ENCODE results near the gene PPFIA3. TPM values are rescaled to one million over a fixed set of nuclear protein-coding genes. Genes with fewer than 3 reads are reported as not detected.

Gene PPFIA3
- total RNA-seq, 2 experiments from 2014 or later, result 3.6 to 4.6 TPM

- Mint-ChIP-seq H3K27me3 (no peaks in the 10 kb centered on the region), H3K27ac (no peak overlapping the region), H3K4me3 (no peak overlapping the region), H3K4me1 (peaks cover 14% of the 10 kb centered on the region), H3K9me3 (no peaks in the 10 kb centered on the region), H3K36me3 (peaks cover 21% of the 10 kb centered on the region)
- ATAC-seq (ENCODE audit: low read depth) (no peak), DNase-seq (no peak)
- POLR2A ChIA-PET, result no interaction called here
Observed at GRCh38 chr19:49109051-49109450, 10.3 kb upstream of the PPFIA3 start.

- no peak for ATAC-seq (ENCODE audit: low read depth)
- Mint-ChIP-seq H3K4me1 (peaks cover 13% of the 10 kb centered on the region), H3K36me3 (peaks cover 21% of the 10 kb centered on the region), H3K27ac (no peak overlapping the region), H3K4me3 (no peak overlapping the region), H3K9me3 (no peaks in the 10 kb centered on the region), H3K27me3 (no peaks in the 10 kb centered on the region)
- no peak for DNase-seq
- POLR2A ChIA-PET, result no interaction called here
Observed at GRCh38 chr19:49109569-49110233, 9.6 kb upstream of the PPFIA3 start.

- Mint-ChIP-seq H3K4me1 (peaks cover 12% of the 10 kb centered on the region), H3K36me3 (peaks cover 18% of the 10 kb centered on the region), H3K27ac (no peak overlapping the region), H3K4me3 (no peak overlapping the region), H3K27me3 (no peaks in the 10 kb centered on the region), H3K9me3 (no peaks in the 10 kb centered on the region)
- POLR2A ChIA-PET, result interaction anchor here (1.1 kb wide), 1 partner anchor 23 kb away, joined by 4 read pairs; no protein-coding TSS in a partner anchor
- no peak for ATAC-seq (ENCODE audit: low read depth)
- no peak for DNase-seq
Observed at GRCh38 chr19:49110567-49110966, 8.8 kb upstream of the PPFIA3 start.

GRCh38 chr19:49111218-49111998 lies 7.9 kb upstream of the PPFIA3 start:
- peaks cover 12% of the 10 kb centered on the region for H3K4me1 Mint-ChIP-seq
- DNase-seq (no peak), ATAC-seq (ENCODE audit: low read depth) (no peak)
- H3K4me3 Mint-ChIP-seq, result no peak overlapping the region
- no peak overlapping the region for H3K27ac Mint-ChIP-seq
- H3K9me3 Mint-ChIP-seq, result no peaks in the 10 kb centered on the region
- peaks cover 16% of the 10 kb centered on the region for H3K36me3 Mint-ChIP-seq
- POLR2A ChIA-PET, result interaction anchor here (1.1 kb wide), 1 partner anchor 23 kb away, joined by 4 read pairs; no protein-coding TSS in a partner anchor
- H3K27me3 Mint-ChIP-seq, result no peaks in the 10 kb centered on the region

GRCh38 chr19:49113762-49114629 lies 5.3 kb upstream of the PPFIA3 start, which contains the start of gene LIN7B:
TSS of gene LIN7B (plus strand) at chr19:49114370. CDS start at chr19:49114405, 35 bp downstream.
- peak; percentile 63 for ATAC-seq (ENCODE audit: low read depth)
- peak; percentile 96 for DNase-seq
- H3K27me3 Mint-ChIP-seq, result no peaks in the 10 kb centered on the region
- H3K4me1 Mint-ChIP-seq, result peaks cover 15% of the 10 kb centered on the region
- H3K9me3 Mint-ChIP-seq, result no peaks in the 10 kb centered on the region
- H3K4me3 Mint-ChIP-seq, result peak within 1 kb of the TSS; percentile 91
- peak within 1 kb of the TSS; percentile 30 for H3K27ac Mint-ChIP-seq
- peaks cover 7% of the 10 kb centered on the region for H3K36me3 Mint-ChIP-seq
- POLR2A ChIA-PET, result interaction anchor here (0.6 to 2.3 kb wide), 5 partner anchors 12 to 31 kb away, joined by 3 to 11 read pairs (median 5); no protein-coding TSS in a partner anchor

GRCh38 chr19:49114630-49115363 lies 4.5 kb upstream of the PPFIA3 start:
- ATAC-seq (ENCODE audit: low read depth) (no peak), DNase-seq (peak; percentile 63)
- Mint-ChIP-seq H3K9me3 (no peaks in the 10 kb centered on the region), H3K27ac (no peak overlapping the region), H3K4me1 (peaks cover 15% of the 10 kb centered on the region), H3K27me3 (peaks cover 2% of the 10 kb centered on the region), H3K36me3 (peaks cover 4% of the 10 kb centered on the region), H3K4me3 (peak overlapping the region; percentile 82)
- POLR2A ChIA-PET, result interaction anchor here (1.0 to 2.3 kb wide), 4 partner anchors 13 to 30 kb away, joined by 3 to 11 read pairs (median 6); no protein-coding TSS in a partner anchor

- POLR2A ChIA-PET, result interaction anchor here (1.2 kb wide), 1 partner anchor 11 kb away, joined by 3 read pairs; no protein-coding TSS in a partner anchor
- DNase-seq (no peak), ATAC-seq (ENCODE audit: low read depth) (no peak)
- Mint-ChIP-seq H3K4me3 (no peak overlapping the region), H3K36me3 (peaks cover 4% of the 10 kb centered on the region), H3K27me3 (peaks cover 14% of the 10 kb centered on the region), H3K4me1 (peaks cover 21% of the 10 kb centered on the region), H3K27ac (no peak overlapping the region), H3K9me3 (no peaks in the 10 kb centered on the region)
Observed at GRCh38 chr19:49116544-49116943, 2.8 kb upstream of the PPFIA3 start.

- Mint-ChIP-seq H3K4me3 (peak overlapping the region; percentile 86), H3K9me3 (no peaks in the 10 kb centered on the region), H3K27ac (peak overlapping the region; percentile 87), H3K4me1 (peaks cover 21% of the 10 kb centered on the region), H3K36me3 (peaks cover 4% of the 10 kb centered on the region), H3K27me3 (peaks cover 18% of the 10 kb centered on the region)
- POLR2A ChIA-PET, result interaction anchor here (1.0 to 1.2 kb wide), 2 partner anchors 9 to 12 kb away, joined by 3 to 4 read pairs; no protein-coding TSS in a partner anchor
- ATAC-seq (ENCODE audit: low read depth) (no peak), DNase-seq (no peak)
Observed at GRCh38 chr19:49117677-49118564, 1.4 kb upstream of the PPFIA3 start.

- Mint-ChIP-seq H3K27ac (peak within 1 kb of the TSS; percentile 87), H3K27me3 (peaks cover 22% of the 10 kb centered on the region), H3K4me1 (peaks cover 16% of the 10 kb centered on the region), H3K9me3 (no peaks in the 10 kb centered on the region), H3K36me3 (peaks cover 4% of the 10 kb centered on the region), H3K4me3 (peak within 1 kb of the TSS; percentile 86)
- ATAC-seq (ENCODE audit: low read depth) (peak; percentile 79), DNase-seq (peak; percentile 98)
- POLR2A ChIA-PET, result interaction anchor here (1.0 kb wide), 1 partner anchor 8 kb away, joined by 4 read pairs; no protein-coding TSS in a partner anchor
Observed at GRCh38 chr19:49118565-49119410, 556 bp upstream of the PPFIA3 start, which contains the start of gene C19orf73. TSS of gene C19orf73 (minus strand) at chr19:49119143. CDS start at chr19:49119022, 121 bp downstream.

- DNase-seq, result no peak
- POLR2A ChIA-PET, result no interaction called here
- Mint-ChIP-seq H3K4me1 (peaks cover 14% of the 10 kb centered on the region), H3K9me3 (no peaks in the 10 kb centered on the region), H3K27ac (no peak overlapping the region), H3K4me3 (peak overlapping the region; percentile 54), H3K36me3 (peaks cover 4% of the 10 kb centered on the region), H3K27me3 (peaks cover 22% of the 10 kb centered on the region)
- ATAC-seq (ENCODE audit: low read depth), result no peak
Observed at GRCh38 chr19:49120325-49120683, 960 bp downstream of the PPFIA3 start.

GRCh38 chr19:49120868-49121267 lies 1.5 kb downstream of the PPFIA3 start:
- H3K27me3 Mint-ChIP-seq, result peaks cover 22% of the 10 kb centered on the region
- POLR2A ChIA-PET, result no interaction called here
- ATAC-seq (ENCODE audit: low read depth), result no peak
- H3K4me3 Mint-ChIP-seq, result peak overlapping the region; percentile 54
- H3K27ac Mint-ChIP-seq, result no peak overlapping the region
- peaks cover 4% of the 10 kb centered on the region for H3K36me3 Mint-ChIP-seq
- DNase-seq, result no peak
- H3K9me3 Mint-ChIP-seq, result no peaks in the 10 kb centered on the region
- peaks cover 14% of the 10 kb centered on the region for H3K4me1 Mint-ChIP-seq

Measured in activated naive CD8-positive, alpha-beta T cell treated with anti-CD3 and anti-CD28 coated beads, Interleukin-2, amount 10 ng/mL, durations not matched to agents 7 days and 5 days (primary cell).